ENCODE results near the gene BBX. TPM values are rescaled to one million over a fixed set of nuclear protein-coding genes. Genes with fewer than 3 reads are reported as not detected.

The BBX gene
- polyA plus RNA-seq, 3 donors = 4.7 to 10.3 (median 8.7) TPM

- no peak overlapping the region for H3K27ac ChIP-seq (ENCODE audit: low read depth, low read length)
- 49 to 58% (median 52%) methylated on average over 1 of the region's 1 CpG for WGBS, 3 donors
These were observed 65.5 kb downstream of the BBX start for GRCh38 chr3:107588217-107588616.

GRCh38 chr3:107589454-107589853 is 66.7 kb downstream of the BBX start:
- 34 to 69% (median 64%) methylated on average over 1 of the region's 1 CpG for WGBS, 3 donors
- H3K27ac ChIP-seq (ENCODE audit: low read depth, low read length) = no peak overlapping the region

GRCh38 chr3:107590786-107591185 is 68.0 kb downstream of the BBX start:
- H3K27ac ChIP-seq (ENCODE audit: low read depth, low read length) = no peak overlapping the region
- 63 to 85% (median 81%) methylated on average over 1 of the region's 1 CpG for WGBS, 3 donors

GRCh38 chr3:107592073-107592472 is 69.3 kb downstream of the BBX start:
- WGBS, 3 donors = 89 to 98% (median 97%) methylated on average over 5 of the region's 5 CpGs
- H3K27ac ChIP-seq (ENCODE audit: low read depth, low read length) = no peak overlapping the region

- WGBS, 3 donors = 76 to 82% (median 80%) methylated on average over 3 of the region's 3 CpGs
- H3K27ac ChIP-seq (ENCODE audit: low read depth, low read length) = no peak overlapping the region
These were observed 72.1 kb downstream of the BBX start for GRCh38 chr3:107594870-107595269.

- 52 to 73% (median 58%) methylated on average over 3 of the region's 3 CpGs for WGBS, 3 donors
- no peak overlapping the region for H3K27ac ChIP-seq (ENCODE audit: low read depth, low read length)
These were observed 73.9 kb downstream of the BBX start for GRCh38 chr3:107596639-107597038.

- WGBS, 3 donors = 0 to 14% (median 3%) methylated on average over 12 of the region's 12 CpGs
- H3K27ac ChIP-seq (ENCODE audit: low read depth, low read length) = peak overlapping the region; percentile 63
These were observed 76.4 kb downstream of the BBX start for GRCh38 chr3:107598926-107599771.

GRCh38 chr3:107599772-107600145 is 77.0 kb downstream of the BBX start:
- no peak overlapping the region for H3K27ac ChIP-seq (ENCODE audit: low read depth, low read length)
- 8 to 29% (median 11%) methylated on average over 3 of the region's 3 CpGs for WGBS, 3 donors

- WGBS, 3 donors = 83 to 92% (median 91%) methylated on average over 1 of the region's 1 CpG
- H3K27ac ChIP-seq (ENCODE audit: low read depth, low read length) = no peak overlapping the region
These were observed 78.0 kb downstream of the BBX start for GRCh38 chr3:107600780-107601179.

- no peak overlapping the region for H3K27ac ChIP-seq (ENCODE audit: low read depth, low read length)
- 81 to 89% (median 81%) methylated on average over 7 of the region's 7 CpGs for WGBS, 3 donors
These were observed 81.5 kb downstream of the BBX start for GRCh38 chr3:107604057-107604822.

- no peak overlapping the region for H3K27ac ChIP-seq (ENCODE audit: low read depth, low read length)
- WGBS, 3 donors = 44 to 89% (median 71%) methylated on average over 1 of the region's 1 CpG
These were observed 89.2 kb downstream of the BBX start for GRCh38 chr3:107611775-107612469.

GRCh38 chr3:107612664-107613084 is 89.9 kb downstream of the BBX start:
- H3K27ac ChIP-seq (ENCODE audit: low read depth, low read length) = no peak overlapping the region
- 96 to 100% (median 97%) methylated on average over 2 of the region's 2 CpGs for WGBS, 3 donors

GRCh38 chr3:107619549-107619948 is 96.8 kb downstream of the BBX start:
- no peak overlapping the region for H3K27ac ChIP-seq (ENCODE audit: low read depth, low read length)
- WGBS, 3 donors = 77 to 89% (median 86%) methylated on average over 2 of the region's 2 CpGs

GRCh38 chr3:107620534-107620933 is 97.8 kb downstream of the BBX start:
- no peak overlapping the region for H3K27ac ChIP-seq (ENCODE audit: low read depth, low read length)
- WGBS, 3 donors = 76 to 100% (median 97%) methylated on average over 3 of the region's 3 CpGs

- H3K27ac ChIP-seq (ENCODE audit: low read depth, low read length) = no peak overlapping the region
- 74 to 86% (median 85%) methylated on average over 3 of the region's 3 CpGs for WGBS, 3 donors
These were observed 98.7 kb downstream of the BBX start for GRCh38 chr3:107621465-107621864.

- no peak overlapping the region for H3K27ac ChIP-seq (ENCODE audit: low read depth, low read length)
These were observed 105.3 kb downstream of the BBX start for GRCh38 chr3:107627962-107628542.

- 69 to 79% (median 74%) methylated on average over 4 of the region's 4 CpGs for WGBS, 3 donors
- no peak overlapping the region for H3K27ac ChIP-seq (ENCODE audit: low read depth, low read length)
These were observed 106.8 kb downstream of the BBX start for GRCh38 chr3:107629566-107629965.

GRCh38 chr3:107630779-107631178 is 108.0 kb downstream of the BBX start:
- no peak overlapping the region for H3K27ac ChIP-seq (ENCODE audit: low read depth, low read length)

GRCh38 chr3:107632576-107632975 is 109.8 kb downstream of the BBX start:
- WGBS, 3 donors = 79 to 94% (median 90%) methylated on average over 2 of the region's 2 CpGs
- no peak overlapping the region for H3K27ac ChIP-seq (ENCODE audit: low read depth, low read length)

Measured in adipose tissue (tissue), 3 donors.